Measurements from ENCODE around the gene GNAS-AS1.

The GNAS-AS1 gene

DNA sequence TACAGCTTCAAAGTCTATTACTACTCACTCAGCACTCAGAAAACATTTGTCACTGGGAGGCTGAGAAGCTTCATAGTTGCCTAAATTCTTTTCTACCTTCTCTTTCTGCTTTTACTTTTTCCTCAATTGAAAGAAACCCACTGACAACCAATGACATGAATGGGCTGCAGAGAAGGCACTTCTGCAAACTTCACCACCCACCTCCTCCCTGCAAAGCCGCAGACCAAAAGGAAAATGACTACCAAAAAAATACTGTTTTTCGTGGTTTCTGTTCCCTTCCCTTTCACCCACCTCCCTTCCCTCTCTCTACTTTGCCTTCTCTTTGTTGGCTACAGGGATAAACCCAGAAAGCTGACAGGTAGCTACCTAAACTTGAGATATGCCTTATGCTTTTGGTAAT is 3.2 kb downstream of the GNAS-AS1 start:
- Histone ChIP-seq H3K27ac (no peak overlapping the region), H3K36me3 (no peaks in the 10 kb centered on the region), H3K4me3 (ENCODE audit: low read depth, low read length) (no peak overlapping the region), H3K9me3 (ENCODE audit: severe bottlenecking) (peaks cover 6% of the 10 kb centered on the region), H3K27me3 (ENCODE audit: insufficient read depth, low read depth, severe bottlenecking) (peaks cover 49% of the 10 kb centered on the region)
- TF ChIP-seq, protein P1, sequence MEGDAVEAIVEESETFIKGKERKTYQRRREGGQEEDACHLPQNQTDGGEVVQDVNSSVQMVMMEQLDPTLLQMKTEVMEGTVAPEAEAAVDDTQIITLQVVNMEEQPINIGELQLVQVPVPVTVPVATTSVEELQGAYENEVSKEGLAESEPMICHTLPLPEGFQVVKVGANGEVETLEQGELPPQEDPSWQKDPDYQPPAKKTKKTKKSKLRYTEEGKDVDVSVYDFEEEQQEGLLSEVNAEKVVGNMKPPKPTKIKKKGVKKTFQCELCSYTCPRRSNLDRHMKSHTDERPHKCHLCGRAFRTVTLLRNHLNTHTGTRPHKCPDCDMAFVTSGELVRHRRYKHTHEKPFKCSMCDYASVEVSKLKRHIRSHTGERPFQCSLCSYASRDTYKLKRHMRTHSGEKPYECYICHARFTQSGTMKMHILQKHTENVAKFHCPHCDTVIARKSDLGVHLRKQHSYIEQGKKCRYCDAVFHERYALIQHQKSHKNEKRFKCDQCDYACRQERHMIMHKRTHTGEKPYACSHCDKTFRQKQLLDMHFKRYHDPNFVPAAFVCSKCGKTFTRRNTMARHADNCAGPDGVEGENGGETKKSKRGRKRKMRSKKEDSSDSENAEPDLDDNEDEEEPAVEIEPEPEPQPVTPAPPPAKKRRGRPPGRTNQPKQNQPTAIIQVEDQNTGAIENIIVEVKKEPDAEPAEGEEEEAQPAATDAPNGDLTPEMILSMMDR (IDR thresholded peaks at IDR 0.05; ENCODE audit: low read depth, low read length): no peak
- DNase-seq: no peak

DNA sequence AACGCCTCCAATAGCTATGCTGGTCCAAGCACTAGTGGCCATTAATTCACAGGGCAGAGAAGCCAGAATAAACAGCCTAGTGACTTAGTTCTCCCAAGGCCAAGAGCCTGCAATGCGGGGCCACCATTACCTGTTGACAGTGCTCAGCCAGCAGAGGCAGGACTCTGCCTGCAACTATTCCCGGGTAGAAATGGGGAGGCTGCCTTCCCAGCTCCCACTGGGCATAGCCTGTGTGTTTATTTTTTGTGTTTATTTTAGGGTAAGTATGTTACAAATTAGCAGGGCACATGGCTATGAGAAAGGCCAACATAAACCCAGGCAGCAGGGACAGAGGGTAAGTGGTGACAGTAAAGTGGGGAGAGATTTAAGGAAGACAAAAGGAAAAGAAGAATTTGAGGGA is 5.0 kb downstream of the GNAS-AS1 start:
- no peak for DNase-seq
- Histone ChIP-seq H3K27ac (no peak overlapping the region), H3K9me3 (ENCODE audit: severe bottlenecking) (no peaks in the 10 kb centered on the region), H3K4me3 (ENCODE audit: low read depth, low read length) (no peak overlapping the region), H3K36me3 (peaks cover 4% of the 10 kb centered on the region), H3K27me3 (ENCODE audit: insufficient read depth, low read depth, severe bottlenecking) (peaks cover 56% of the 10 kb centered on the region)
- TF ChIP-seq, protein P1 (IDR thresholded peaks at IDR 0.05; ENCODE audit: low read depth, low read length): no peak

DNA sequence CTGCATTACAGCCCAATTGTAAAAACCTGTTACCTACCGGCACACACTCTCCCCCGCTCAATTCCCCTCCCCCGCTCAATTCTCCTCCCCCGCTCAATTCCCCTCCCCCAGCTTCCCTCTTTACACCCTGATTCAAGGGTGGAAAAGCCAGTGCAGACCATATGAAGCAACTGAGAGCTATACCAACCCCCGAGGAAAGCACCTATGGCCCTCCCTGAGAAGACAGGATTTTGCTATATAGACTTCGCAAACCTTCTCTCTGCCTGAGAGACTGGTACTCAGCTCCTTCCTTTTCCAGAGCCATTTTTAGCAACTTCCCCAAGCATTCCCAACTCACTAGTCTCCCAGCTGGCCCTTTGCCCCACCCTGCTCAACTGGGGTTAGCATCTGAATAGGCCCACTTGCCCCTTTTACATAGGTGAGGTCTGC is 7.6 kb downstream of the GNAS-AS1 start:
- no peak for DNase-seq
- H3K27me3 ChIP-seq (ENCODE audit: insufficient read depth, low read depth, severe bottlenecking): peaks cover 71% of the 10 kb centered on the region
- no peak overlapping the region for H3K27ac ChIP-seq
- no peaks in the 10 kb centered on the region for H3K9me3 ChIP-seq (ENCODE audit: severe bottlenecking)
- TF ChIP-seq, protein P1 (IDR thresholded peaks at IDR 0.05; ENCODE audit: low read depth, low read length): no peak
- H3K4me3 ChIP-seq (ENCODE audit: low read depth, low read length): no peak overlapping the region
- peaks cover 4% of the 10 kb centered on the region for H3K36me3 ChIP-seq

DNA sequence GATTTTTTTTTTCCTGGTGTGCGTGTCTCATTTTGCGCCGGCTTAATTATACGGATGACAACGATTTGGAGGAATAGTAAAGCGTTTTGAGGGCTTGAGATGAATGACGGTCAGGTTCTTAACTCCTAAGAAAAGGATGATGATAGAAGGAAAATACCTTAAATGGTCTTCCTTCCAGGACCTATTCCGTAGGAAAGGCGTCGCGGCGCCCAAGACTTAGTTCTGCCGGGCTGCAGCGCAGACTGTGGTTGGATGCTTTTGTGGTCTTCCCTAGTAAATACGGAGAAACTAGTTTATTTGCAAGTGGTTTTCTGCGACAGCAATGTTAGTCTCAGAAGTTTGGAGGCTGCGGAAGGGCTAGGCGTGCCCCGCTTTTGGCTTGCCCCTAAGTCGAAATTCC is 8.4 kb downstream of the GNAS-AS1 start:
- no peak overlapping the region for H3K27ac ChIP-seq
- no peak overlapping the region for H3K4me3 ChIP-seq (ENCODE audit: low read depth, low read length)
- TF ChIP-seq, protein P1 (IDR thresholded peaks at IDR 0.05; ENCODE audit: low read depth, low read length): no peak
- no peaks in the 10 kb centered on the region for H3K9me3 ChIP-seq (ENCODE audit: severe bottlenecking)
- peaks cover 4% of the 10 kb centered on the region for H3K36me3 ChIP-seq
- peaks cover 68% of the 10 kb centered on the region for H3K27me3 ChIP-seq (ENCODE audit: insufficient read depth, low read depth, severe bottlenecking)
- no peak for DNase-seq

DNA sequence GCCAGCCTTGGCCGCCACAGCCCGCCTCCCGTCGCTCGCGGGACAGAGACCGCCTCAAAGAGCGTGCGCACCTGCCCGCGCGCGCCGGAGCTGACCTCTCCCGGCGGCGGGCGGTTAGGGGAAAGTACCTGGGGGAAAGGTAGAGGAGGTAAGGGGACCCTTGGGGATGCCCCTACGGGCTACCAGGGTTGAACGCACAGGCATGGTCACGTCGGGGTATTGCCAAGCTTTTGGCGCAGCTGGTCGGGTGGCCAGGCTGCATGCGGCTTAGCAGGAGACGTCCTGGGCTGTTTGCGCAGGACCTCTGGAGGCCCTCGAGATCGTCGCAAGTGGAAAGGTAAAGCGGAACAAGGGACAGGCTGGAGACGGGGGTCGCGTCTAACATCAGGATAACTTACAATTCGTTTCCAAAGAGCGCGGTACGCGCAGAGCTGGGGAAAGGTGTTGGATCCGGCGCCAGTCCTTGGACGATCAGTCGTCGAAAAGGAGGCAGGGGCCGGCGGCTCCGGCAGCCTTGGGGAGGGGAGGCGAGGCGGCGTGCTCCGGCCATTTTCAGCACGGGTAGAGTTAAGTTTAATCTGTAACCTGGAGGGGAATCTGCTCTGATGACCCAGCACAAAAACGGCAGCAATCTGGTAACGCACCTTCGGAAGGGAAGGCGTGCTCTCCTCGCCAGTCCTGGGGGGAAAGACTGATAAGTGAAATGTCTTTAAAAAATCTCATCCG is 9.0 kb downstream of the GNAS-AS1 start:
- no peak for DNase-seq
- H3K4me3 ChIP-seq (ENCODE audit: low read depth, low read length): no peak overlapping the region
- peaks cover 66% of the 10 kb centered on the region for H3K27me3 ChIP-seq (ENCODE audit: insufficient read depth, low read depth, severe bottlenecking)
- H3K9me3 ChIP-seq (ENCODE audit: severe bottlenecking): no peaks in the 10 kb centered on the region
- TF ChIP-seq, protein P1 (IDR thresholded peaks at IDR 0.05; ENCODE audit: low read depth, low read length): no peak
- peaks cover 4% of the 10 kb centered on the region for H3K36me3 ChIP-seq
- H3K27ac ChIP-seq: no peak overlapping the region

All from WERI-Rb-1 (cell line).